Uterus (tissue), 4 donors: Measurements from ENCODE around the gene STARD8. TPM values are rescaled to one million over a fixed set of nuclear protein-coding genes. Genes with fewer than 3 reads are reported as not detected.

ENCODE experiments used
- DNase-seq, 2 donors: peaks; one replicate each; pipeline ENCODE4 v3.0.0-alpha.2; 2019 to 2020
- H3K27ac ChIP-seq, 2 donors: fragments of 200-600 bp; sonication (generic); 1 replicate in 1 of 2; 2 replicates in 1 of 2; pipeline ENCODE4 v1.5.1; 2016 to 2018
- H3K27me3 ChIP-seq, 2 donors: fragments of 200-600 bp; sonication (generic); one replicate each; pipeline ENCODE4 v1.5.1; 2018 to 2019; ENCODE audit warnings: control low read depth in 1 of 2
- H3K36me3 ChIP-seq, 2 donors: fragments of 200-600 bp; sonication (generic); one replicate each; pipeline ENCODE4 v1.5.1; 2019; ENCODE audit warnings: control low read depth in 1 of 2
- H3K4me1 ChIP-seq, 2 donors: fragments of 200-600 bp; sonication (generic); one replicate each; pipeline ENCODE4 v1.5.1; 2018 to 2019; ENCODE audit warnings: control low read depth in 1 of 2
- H3K4me3 ChIP-seq, 2 donors: fragments of 200-600 bp; sonication (generic); 1 replicate in 1 of 2; 2 replicates in 1 of 2; pipeline ENCODE4 v1.5.1; 2018 to 2019; ENCODE audit warnings: mild to moderate bottlenecking in 1 of 2
- H3K9me3 ChIP-seq, 2 donors: fragments of 200-600 bp; sonication (generic); one replicate each; pipeline ENCODE4 v1.5.1; 2019; ENCODE audit warnings: control low read depth in 1 of 2
- CTCF ChIP-seq, 4 experiments: fragments of 200-600 bp in 2 of 4; fragments of 450-650 bp in 2 of 4; sonication (generic) in 2 of 4; IDR thresholded peaks; one replicate each; pipeline ENCODE4 v1.5.1; 2016 to 2019; ENCODE audit warnings: antibody characterized with exemption in 4 of 4, mild to moderate bottlenecking in 2 of 4, moderate library complexity in 1 of 4
- POLR2A ChIP-seq, 2 donors: fragments of 450-650 bp; IDR thresholded peaks; one replicate each; pipeline ENCODE4 v1.6.1; 2016; ENCODE audit warnings: antibody characterized with exemption in 2 of 2, mild to moderate bottlenecking in 1 of 2, moderate library complexity in 1 of 2
- intact Hi-C: fragments of 100-400 bp; cut with DNase I; formaldehyde crosslinking; loops from one replicate; pipeline ENCODE4 v1.15.1; 2023; ENCODE audit warnings: low total_unique reads
- total RNA-seq, 4 donors: library from RNA; depleted of rRNA in 3 of 4; stranded (reverse); fragments of >200 nt in 3 of 4; gene quantifications; one replicate each; pipeline versions ENCODE4 v1.1.0 to v1.2.4, GENCODE V29; 2014 to 2023
- donor health status: DM: yes; HTN: yes; CAD: no.

STARD8 gene
- total RNA-seq, 4 donors from 2014 or later = 10.9 to 25.4 (median 17.2) TPM

- intact Hi-C loops = no loop called here
- Histone ChIP-seq H3K4me1 (no peaks in the 10 kb centered on the region), H3K27me3 (no peaks in the 10 kb centered on the region), H3K36me3 (no peaks in the 10 kb centered on the region), H3K9me3 (no peaks in the 10 kb centered on the region), H3K4me3 (no peak overlapping the region), H3K27ac (peak overlapping the region in 1 of 2 donors; percentile 20)
- DNase-seq = peak in 1 of 2 donors; percentile 42
- no peak for TF ChIP-seq POLR2A (IDR thresholded peaks at IDR 0.05)
- TF ChIP-seq CTCF (IDR thresholded peaks at IDR 0.05) = no peak
Measured at GRCh38 chrX:68631336-68631735, 16.1 kb upstream of the STARD8 start.

GRCh38 chrX:68632491-68632890 lies 15.0 kb upstream of the STARD8 start:
- H3K9me3 ChIP-seq = no peaks in the 10 kb centered on the region
- no peaks in the 10 kb centered on the region for H3K4me1 ChIP-seq
- H3K27ac ChIP-seq = no peak overlapping the region
- no peaks in the 10 kb centered on the region for H3K27me3 ChIP-seq
- no peak for TF ChIP-seq POLR2A (IDR thresholded peaks at IDR 0.05)
- no peak for TF ChIP-seq CTCF (IDR thresholded peaks at IDR 0.05)
- H3K36me3 ChIP-seq = no peaks in the 10 kb centered on the region
- DNase-seq = no peak
- H3K4me3 ChIP-seq = no peak overlapping the region
- intact Hi-C loops = no loop called here

- no peaks in the 10 kb centered on the region for H3K27me3 ChIP-seq
Measured at GRCh38 chrX:68633981-68634380, 13.5 kb upstream of the STARD8 start.

GRCh38 chrX:68634649-68635227 lies 12.7 kb upstream of the STARD8 start:
- intact Hi-C loops = no loop called here

More at GRCh38 chrX:68633981-68634380, 13.5 kb upstream of the STARD8 start:
- Histone ChIP-seq H3K27ac (no peak overlapping the region), H3K9me3 (no peaks in the 10 kb centered on the region), H3K4me3 (no peak overlapping the region), H3K36me3 (no peaks in the 10 kb centered on the region), H3K4me1 (no peaks in the 10 kb centered on the region)
- no peak for DNase-seq
- TF ChIP-seq POLR2A (IDR thresholded peaks at IDR 0.05) = no peak
- no peak for TF ChIP-seq CTCF (IDR thresholded peaks at IDR 0.05)
- intact Hi-C loops = no loop called here

GRCh38 chrX:68640661-68641060 lies 6.8 kb upstream of the STARD8 start:
- H3K36me3 ChIP-seq = no peaks in the 10 kb centered on the region
- intact Hi-C loops = no loop called here
- TF ChIP-seq CTCF (IDR thresholded peaks at IDR 0.05) (no peak), POLR2A (IDR thresholded peaks at IDR 0.05) (no peak)
- H3K4me1 ChIP-seq = no peaks in the 10 kb centered on the region
- H3K27me3 ChIP-seq = no peaks in the 10 kb centered on the region
- no peaks in the 10 kb centered on the region for H3K9me3 ChIP-seq
- no peak for DNase-seq
- no peak overlapping the region for H3K27ac ChIP-seq
- H3K4me3 ChIP-seq = no peak overlapping the region

More at GRCh38 chrX:68634649-68635227, 12.7 kb upstream of the STARD8 start:
- H3K27ac ChIP-seq = no peak overlapping the region
- H3K4me1 ChIP-seq = no peaks in the 10 kb centered on the region
- no peak for TF ChIP-seq POLR2A (IDR thresholded peaks at IDR 0.05)
- no peak for TF ChIP-seq CTCF (IDR thresholded peaks at IDR 0.05)
- H3K27me3 ChIP-seq = no peaks in the 10 kb centered on the region
- H3K9me3 ChIP-seq = no peaks in the 10 kb centered on the region
- no peaks in the 10 kb centered on the region for H3K36me3 ChIP-seq
- DNase-seq = no peak
- H3K4me3 ChIP-seq = no peak overlapping the region
